BLaER1 (cell line): ENCODE results near the gene DRAM1.
A peak's percentile ranks its signal among the peaks of the same experiment; 100 is the strongest.
"Not testable (repeated sequence)": the region's sequence is repeated elsewhere in the genome, so short reads cannot be mapped to it uniquely, and the experiment has no call there.

Experiments
- H3K27ac ChIP-seq: shearing (Covaris generic); formaldehyde crosslinking; 2 replicates; pipeline ENCODE4 v1.8.1; 2022
- H3K27me3 ChIP-seq: shearing (Covaris generic); formaldehyde crosslinking; 2 replicates; pipeline ENCODE4 v1.8.1; 2022
- H3K36me3 ChIP-seq: shearing (Covaris generic); formaldehyde crosslinking; 2 replicates; pipeline ENCODE4 v1.8.1; 2022
- H3K4me1 ChIP-seq: shearing (Covaris generic); formaldehyde crosslinking; 2 replicates; pipeline ENCODE4 v1.8.1; 2022
- H3K4me2 ChIP-seq: shearing (Covaris generic); formaldehyde crosslinking; 2 replicates; pipeline ENCODE4 v1.8.1; 2022
- H3K4me3 ChIP-seq: shearing (Covaris generic); formaldehyde crosslinking; 2 replicates; pipeline ENCODE4 v1.8.1; 2022
- H3K9ac ChIP-seq: shearing (Covaris generic); formaldehyde crosslinking; 2 replicates; pipeline ENCODE4 v1.8.1; 2022
- H3K9me3 ChIP-seq: shearing (Covaris generic); formaldehyde crosslinking; 2 replicates; pipeline ENCODE4 v1.8.1; 2022
- H4K20me1 ChIP-seq: shearing (Covaris generic); formaldehyde crosslinking; 2 replicates; pipeline ENCODE4 v1.8.1; 2022
- Cebpa-rat ChIP-seq: shearing (Covaris generic); IDR thresholded peaks from 2 replicates; pipeline ENCODE4 v1.8.1; 2022

DRAM1 gene

DNA sequence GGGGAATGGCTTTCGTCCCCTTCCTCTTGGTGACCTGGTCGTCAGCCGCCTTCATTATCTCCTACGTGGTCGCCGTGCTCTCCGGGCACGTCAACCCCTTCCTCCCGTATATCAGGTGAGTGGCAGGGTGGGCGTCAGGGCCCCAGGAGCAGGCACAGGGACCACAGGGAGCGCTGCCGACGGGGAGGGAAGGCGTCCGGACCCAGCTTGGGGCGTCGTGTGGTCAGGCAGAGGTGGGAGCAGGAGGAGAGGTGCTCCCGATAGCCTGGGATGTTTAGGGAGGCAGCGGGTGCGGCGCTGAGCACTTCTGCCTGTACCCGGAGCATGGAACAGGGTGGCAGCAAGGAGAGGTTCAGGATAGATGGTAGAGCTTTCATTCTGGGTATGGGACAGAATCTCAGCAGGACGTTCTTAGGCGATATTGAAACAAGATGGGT, 444 bp downstream of the DRAM1 start:
- peak overlapping the region; percentile 84 for H3K4me2 ChIP-seq

GRCh38 chr12:101878243-101878821, 952 bp downstream of the DRAM1 start:
- H3K9me3 ChIP-seq, result no peaks in the 10 kb centered on the region
- H3K9ac ChIP-seq, result peak overlapping the region; percentile 95
- peak overlapping the region; percentile 87 for H3K4me3 ChIP-seq
- no peak for TF ChIP-seq Cebpa-rat
- H3K4me1 ChIP-seq, result peaks cover 28% of the 10 kb centered on the region
- H3K27ac ChIP-seq, result peak overlapping the region; percentile 98
- H3K4me2 ChIP-seq, result peak overlapping the region; percentile 84
- no peaks in the 10 kb centered on the region for H3K27me3 ChIP-seq
- no peaks in the 10 kb centered on the region for H3K36me3 ChIP-seq
- no peaks in the 10 kb centered on the region for H4K20me1 ChIP-seq

More for the DNA sequence above, 444 bp downstream of the DRAM1 start:
- no peaks in the 10 kb centered on the region for H3K9me3 ChIP-seq
- peak overlapping the region; percentile 95 for H3K9ac ChIP-seq
- H3K4me1 ChIP-seq, result peaks cover 28% of the 10 kb centered on the region
- TF ChIP-seq Cebpa-rat, result no peak
- H3K36me3 ChIP-seq, result no peaks in the 10 kb centered on the region
- H4K20me1 ChIP-seq, result no peaks in the 10 kb centered on the region
- H3K27ac ChIP-seq, result peak overlapping the region; percentile 98
- peak overlapping the region; percentile 87 for H3K4me3 ChIP-seq
- no peaks in the 10 kb centered on the region for H3K27me3 ChIP-seq

DNA sequence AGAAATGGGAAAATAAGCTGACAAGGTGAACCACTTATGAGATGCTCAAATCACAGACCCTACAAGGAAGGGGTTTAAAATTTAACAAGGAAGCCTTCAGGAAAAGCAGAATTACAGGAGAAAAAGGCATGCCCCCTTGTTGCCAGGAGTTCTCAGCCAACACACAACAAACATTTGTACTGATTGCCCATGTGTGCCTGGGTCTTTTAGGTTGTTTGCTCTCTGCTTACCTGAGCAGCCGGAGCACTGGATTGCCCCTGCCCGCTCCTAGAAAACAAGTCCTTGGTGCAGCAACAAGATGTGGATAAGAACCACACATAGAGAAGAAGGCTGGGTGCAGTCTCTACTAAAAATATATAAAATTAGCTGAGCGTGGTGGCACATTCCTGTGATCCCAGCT, 3.4 kb downstream of the DRAM1 start:
- Histone ChIP-seq H3K4me1 (peaks cover 22% of the 10 kb centered on the region), H3K27ac (no peak overlapping the region), H3K9ac (no peak overlapping the region), H3K4me2 (no peak overlapping the region), H3K36me3 (no peaks in the 10 kb centered on the region), H3K9me3 (no peaks in the 10 kb centered on the region), H3K27me3 (no peaks in the 10 kb centered on the region), H4K20me1 (no peaks in the 10 kb centered on the region), H3K4me3 (no peak overlapping the region)
- no peak for TF ChIP-seq Cebpa-rat

- H3K4me3 ChIP-seq, result no peak overlapping the region
- peaks cover 21% of the 10 kb centered on the region for H3K4me1 ChIP-seq
- H3K9me3 ChIP-seq, result no peaks in the 10 kb centered on the region
- no peak overlapping the region for H3K27ac ChIP-seq
- no peaks in the 10 kb centered on the region for H4K20me1 ChIP-seq
- H3K9ac ChIP-seq, result no peak overlapping the region
- H3K4me2 ChIP-seq, result no peak overlapping the region
- TF ChIP-seq Cebpa-rat, result no peak
- H3K36me3 ChIP-seq, result no peaks in the 10 kb centered on the region
- no peaks in the 10 kb centered on the region for H3K27me3 ChIP-seq
These were observed 3.8 kb downstream of the DRAM1 start for GRCh38 chr12:101881228-101881627.

DNA sequence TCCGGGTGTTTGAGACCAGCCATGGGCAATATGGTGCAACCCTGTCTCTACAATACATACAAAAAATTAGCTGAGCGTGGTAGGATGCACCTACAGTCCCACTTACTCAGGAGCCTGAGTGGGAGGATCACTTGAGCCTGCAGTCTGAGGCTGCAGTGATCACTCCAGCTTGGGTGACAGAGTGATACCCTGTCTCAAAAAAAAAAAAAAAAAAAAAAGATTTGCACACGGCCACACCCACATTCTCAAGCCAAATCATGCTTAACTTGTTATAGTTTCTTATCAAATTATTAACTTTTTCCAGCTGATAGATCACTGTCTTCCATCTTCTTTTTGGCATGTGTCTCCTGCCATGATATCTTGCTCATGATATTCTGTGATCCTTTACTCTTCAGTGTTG, 6.8 kb downstream of the DRAM1 start:
- Histone ChIP-seq H3K27ac (no peak overlapping the region), H3K9me3 (no peaks in the 10 kb centered on the region), H3K4me2 (no peak overlapping the region), H3K4me1 (peaks cover 13% of the 10 kb centered on the region), H3K27me3 (no peaks in the 10 kb centered on the region), H3K36me3 (no peaks in the 10 kb centered on the region), H3K9ac (no peak overlapping the region), H4K20me1 (no peaks in the 10 kb centered on the region), H3K4me3 (no peak overlapping the region)
- no peak for TF ChIP-seq Cebpa-rat

GRCh38 chr12:101884781-101885340, 7.5 kb downstream of the DRAM1 start:
- H3K4me3 ChIP-seq, H3K36me3 ChIP-seq, H3K9me3 ChIP-seq, H3K9ac ChIP-seq, H3K27ac ChIP-seq, H4K20me1 ChIP-seq, H3K27me3 ChIP-seq, H3K4me2 ChIP-seq: not testable (repeated sequence)
- H3K4me1 ChIP-seq, result peaks cover 12% of the 10 kb centered on the region

DNA sequence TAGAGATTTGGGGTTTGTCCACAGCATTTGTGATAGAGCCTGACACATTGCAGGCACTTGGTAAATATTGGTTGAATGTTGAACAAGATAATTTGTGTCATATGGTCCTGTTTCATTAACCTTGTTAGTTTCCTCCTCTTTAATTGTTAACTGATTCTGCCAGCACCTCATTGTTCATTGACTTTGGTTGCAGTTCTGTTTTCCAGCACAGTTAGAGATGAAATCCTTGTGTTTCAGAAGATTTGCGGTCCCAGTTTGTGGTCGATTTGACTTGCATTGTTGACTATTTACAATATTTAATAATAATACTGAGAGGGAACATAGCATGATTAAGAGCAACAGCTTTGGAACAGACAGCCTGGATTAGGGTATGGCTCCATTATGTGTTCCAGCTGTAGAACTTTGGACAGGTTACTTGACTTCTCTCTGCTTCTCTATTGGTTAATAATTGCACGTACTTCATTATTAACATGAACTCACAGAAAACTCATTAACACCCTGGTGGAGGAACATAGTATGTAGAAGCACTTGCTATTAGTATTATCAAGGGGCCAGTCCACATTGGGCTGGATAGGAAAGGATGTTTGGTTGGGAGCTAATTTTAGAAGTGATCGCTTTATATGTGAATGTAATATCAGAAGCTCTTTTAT, 8.7 kb downstream of the DRAM1 start:
- no peaks in the 10 kb centered on the region for H3K9me3 ChIP-seq
- H3K4me1 ChIP-seq, result peaks cover 18% of the 10 kb centered on the region
- no peak overlapping the region for H3K9ac ChIP-seq
- H3K27ac ChIP-seq, result no peak overlapping the region
- H4K20me1 ChIP-seq, result no peaks in the 10 kb centered on the region
- H3K36me3 ChIP-seq, result no peaks in the 10 kb centered on the region
- H3K4me2 ChIP-seq, result no peak overlapping the region
- no peaks in the 10 kb centered on the region for H3K27me3 ChIP-seq
- H3K4me3 ChIP-seq, result no peak overlapping the region
- no peak for TF ChIP-seq Cebpa-rat

GRCh38 chr12:101889211-101889752, 11.9 kb downstream of the DRAM1 start:
- TF ChIP-seq Cebpa-rat, result no peak
- Histone ChIP-seq H3K9ac (no peak overlapping the region), H3K9me3 (peaks cover 6% of the 10 kb centered on the region; the same call in 1 of the 2 replicates), H3K36me3 (no peaks in the 10 kb centered on the region), H4K20me1 (no peaks in the 10 kb centered on the region), H3K27ac (0 out of 2 replicates have a peak overlapping the region, but pooled peaks have one; percentile 22), H3K4me1 (peaks cover 44% of the 10 kb centered on the region), H3K27me3 (no peaks in the 10 kb centered on the region), H3K4me3 (no peak overlapping the region), H3K4me2 (peak overlapping the region; percentile 26; the same call in 1 of the 2 replicates)

DNA sequence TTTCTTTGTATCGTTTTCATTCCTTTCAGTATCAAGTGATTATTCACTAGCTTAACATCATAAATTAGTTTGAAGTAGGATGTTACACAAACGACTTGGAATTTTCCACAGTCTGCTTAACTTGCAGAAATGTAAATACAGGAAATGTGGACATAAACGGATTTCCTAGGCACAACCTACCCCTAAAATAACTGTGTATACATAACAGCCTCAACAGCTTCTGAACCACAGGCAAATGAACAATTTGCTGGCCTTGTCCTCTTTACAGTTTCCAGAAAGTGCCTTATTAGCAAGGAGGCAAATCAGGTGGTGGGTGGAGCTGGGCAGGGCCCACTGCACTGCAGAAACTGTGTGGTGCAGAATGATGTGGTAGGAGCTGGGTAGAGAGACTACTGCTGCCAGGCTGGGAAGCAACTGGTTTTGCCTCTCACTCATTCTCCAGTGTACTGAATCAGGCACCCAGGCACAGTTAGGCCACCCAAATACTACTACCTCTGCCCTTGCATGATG, 14.1 kb downstream of the DRAM1 start:
- H3K27ac ChIP-seq, result peak overlapping the region; percentile 70
- peaks cover 44% of the 10 kb centered on the region for H3K4me1 ChIP-seq
- H4K20me1 ChIP-seq, result no peaks in the 10 kb centered on the region
- no peaks in the 10 kb centered on the region for H3K36me3 ChIP-seq
- TF ChIP-seq Cebpa-rat, result no peak
- H3K9ac ChIP-seq, result peak overlapping the region; percentile 17
- H3K4me2 ChIP-seq, result peak overlapping the region; percentile 66
- H3K4me3 ChIP-seq, result no peak overlapping the region
- peaks cover 6% of the 10 kb centered on the region; the same call in 1 of the 2 replicates for H3K9me3 ChIP-seq
- H3K27me3 ChIP-seq, result no peaks in the 10 kb centered on the region

DNA sequence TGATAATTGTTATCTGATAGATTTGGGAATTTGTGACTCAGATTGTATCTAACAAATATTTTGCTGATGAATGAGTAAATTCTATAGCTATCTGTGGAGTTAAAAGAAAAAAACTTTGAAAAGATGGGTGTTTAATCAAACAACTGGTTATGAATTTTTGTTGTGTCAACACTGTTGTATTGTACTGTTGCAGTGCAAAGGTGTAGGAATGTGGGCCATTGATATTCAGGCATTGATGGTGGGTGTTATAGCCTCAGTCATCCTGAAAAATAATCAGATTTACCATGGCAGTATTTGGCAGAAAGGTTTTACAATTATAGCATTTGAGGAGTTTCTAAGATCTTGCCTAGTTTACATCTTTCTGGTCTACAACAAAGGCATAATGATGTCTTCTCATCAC, 15.4 kb downstream of the DRAM1 start:
- no peaks in the 10 kb centered on the region for H3K27me3 ChIP-seq
- no peak for TF ChIP-seq Cebpa-rat

More for the DNA sequence above, 15.4 kb downstream of the DRAM1 start:
- H3K4me1 ChIP-seq, result peaks cover 44% of the 10 kb centered on the region
- H4K20me1 ChIP-seq, result no peaks in the 10 kb centered on the region
- no peaks in the 10 kb centered on the region for H3K36me3 ChIP-seq
- peak overlapping the region; percentile 70 for H3K27ac ChIP-seq
- H3K9me3 ChIP-seq, result peaks cover 6% of the 10 kb centered on the region; the same call in 1 of the 2 replicates
- H3K4me3 ChIP-seq, result no peak overlapping the region
- H3K9ac ChIP-seq, result no peak overlapping the region
- H3K4me2 ChIP-seq, result peak overlapping the region; percentile 66; the same call in 1 of the 2 replicates
